Right lobe of liver (tissue), 6 donors: Measurements from ENCODE around the gene CHMP3. TPM values are rescaled to one million over a fixed set of nuclear protein-coding genes. Genes with fewer than 3 reads are reported as not detected.

Experiments used
- ATAC-seq, 4 donors: fragments of 200-7000 bp; cut with Tn5 transposase; one replicate each; pipeline ENCODE4 v1.9.1; 2020; ENCODE audit warnings: mild to moderate bottlenecking in 4 of 4, moderate library complexity in 4 of 4
- DNase-seq, 3 donors: peaks; one replicate each; pipeline ENCODE4 v3.0.0-alpha.2; 2020
- H3K27ac ChIP-seq, 3 donors: fragments of 200-600 bp; one replicate each; pipeline ENCODE4 v1.8.0; 2022
- H3K27me3 ChIP-seq, 2 donors: fragments of 200-600 bp; one replicate each; pipeline ENCODE4 v1.8.0; 2022
- H3K36me3 ChIP-seq, 4 donors: fragments of 200-600 bp; sonication (generic) in 1 of 4; one replicate each; pipeline versions ENCODE4 v1.5.1 to v1.8.0; 2017 to 2022; ENCODE audit warnings: control low read depth in 1 of 4
- H3K4me1 ChIP-seq, 4 donors: fragments of 200-600 bp; sonication (generic) in 1 of 4; one replicate each; pipeline versions ENCODE4 v1.5.1 to v1.8.0; 2017 to 2022; ENCODE audit warnings: control low read depth in 1 of 4
- H3K4me3 ChIP-seq, 3 donors: fragments of 200-600 bp; one replicate each; pipeline ENCODE4 v1.8.0; 2022
- H3K9me3 ChIP-seq, 4 donors: fragments of 200-600 bp; sonication (generic) in 1 of 4; one replicate each; pipeline versions ENCODE4 v1.5.1 to v1.8.0; 2017 to 2022; ENCODE audit warnings: control low read depth in 1 of 4
- CTCF ChIP-seq, 4 donors: fragments of 200-600 bp in 3 of 4; fragments of 450-650 bp in 1 of 4; IDR thresholded peaks; one replicate each; pipeline versions ENCODE4 v1.5.1 to v1.8.0; 2016 to 2022; ENCODE audit warnings: antibody characterized with exemption in 4 of 4, mild to moderate bottlenecking in 2 of 4
- POLR2A ChIP-seq: fragments of 450-650 bp; IDR thresholded peaks from one replicate; pipeline ENCODE4 v1.6.1; 2017; ENCODE audit warnings: antibody characterized with exemption, mild to moderate bottlenecking
- WGBS: methylation state at CpG from one replicate; pipeline ENCODE4 v1.1.6; 2018; ENCODE audit warnings: low coverage, low lambda C conversion rate; ENCODE audit not compliant: insufficient coverage; ENCODE audit errors: missing lambda C conversion rate; 5-methylcytosine and 5-hydroxymethylcytosine counted together
- intact Hi-C, 2 donors: fragments of 100-400 bp; cut with DNase I; formaldehyde crosslinking; loops; one replicate each; pipeline versions ENCODE4 v1.11.2 to v1.14.1; 2022
- total RNA-seq, 6 experiments: library from RNA; depleted of rRNA in 2 of 6; stranded (reverse); fragments of >200 nt in 2 of 6; fragmentation: NEBNext Ultra II Directional in 3 of 6; extraction: Animal tissue kit (Norgen Biotek cat#: 25700) in 3 of 6; gene quantifications; one replicate each; pipeline versions ENCODE4 v1.1.0 to v1.2.4, GENCODE V29; 2016 to 2023
- donor health status: DM: no; HTN: yes; CAD: no.
- donor health status: DM: no; HTN: no; CAD: no.
- donor health status: DM: no; HTN: no; CAD: no.
- donor health status: DM: no; HTN: yes; CAD: no.
- donor health status: DM: no; HTN: yes; CAD: no.

Gene CHMP3
- total RNA-seq, 6 experiments from 2014 or later, result 16.2 to 29.3 (median 24.4) TPM

GRCh38 chr2:86513948-86514660 lies 49.1 kb downstream of the CHMP3 start:
- H3K4me1 ChIP-seq, result no peaks in the 10 kb centered on the region
- WGBS, result 92% methylated on average over 5 of the region's 5 CpGs
- TF ChIP-seq POLR2A, result no peak
- TF ChIP-seq CTCF (IDR thresholded peaks at IDR 0.05), result no peak
- no peak overlapping the region for H3K4me3 ChIP-seq
- no peaks in the 10 kb centered on the region for H3K27me3 ChIP-seq
- no peaks in the 10 kb centered on the region for H3K9me3 ChIP-seq
- H3K27ac ChIP-seq, result no peak overlapping the region
- ATAC-seq, result no peak
- intact Hi-C loops, result no loop called here
- H3K36me3 ChIP-seq, result no peaks in the 10 kb centered on the region
- DNase-seq, result no peak

- ATAC-seq, result no peak
- Histone ChIP-seq H3K4me1 (no peaks in the 10 kb centered on the region), H3K27me3 (no peaks in the 10 kb centered on the region), H3K4me3 (no peak overlapping the region), H3K27ac (no peak overlapping the region), H3K9me3 (no peaks in the 10 kb centered on the region), H3K36me3 (peaks cover 0 to 6% (median 2%) of the 10 kb centered on the region in 4 donors)
- no peak for DNase-seq
- TF ChIP-seq CTCF (IDR thresholded peaks at IDR 0.05) (no peak), POLR2A (no peak)
- intact Hi-C loops, result no loop called here
- 86% methylated on average over 2 of the region's 2 CpGs for WGBS
These were observed 50.4 kb downstream of the CHMP3 start for GRCh38 chr2:86512892-86513291.

GRCh38 chr2:86512034-86512433 lies 51.2 kb downstream of the CHMP3 start:
- 87% methylated on average over 4 of the region's 4 CpGs for WGBS
- ATAC-seq, result no peak

GRCh38 chr2:86510436-86510933 lies 52.8 kb downstream of the CHMP3 start:
- no peak for ATAC-seq
- H3K4me3 ChIP-seq, result no peak overlapping the region
- 97% methylated on average over 4 of the region's 4 CpGs for WGBS

More at GRCh38 chr2:86512034-86512433, 51.2 kb downstream of the CHMP3 start:
- Histone ChIP-seq H3K4me3 (no peak overlapping the region), H3K27ac (no peak overlapping the region), H3K9me3 (no peaks in the 10 kb centered on the region), H3K36me3 (peaks cover 0 to 10% (median 3%) of the 10 kb centered on the region in 4 donors), H3K4me1 (no peaks in the 10 kb centered on the region), H3K27me3 (no peaks in the 10 kb centered on the region)
- intact Hi-C loops, result no loop called here
- TF ChIP-seq POLR2A, result no peak
- TF ChIP-seq CTCF (IDR thresholded peaks at IDR 0.05), result no peak
- no peak for DNase-seq

More at GRCh38 chr2:86510436-86510933, 52.8 kb downstream of the CHMP3 start:
- Histone ChIP-seq H3K27ac (no peak overlapping the region), H3K9me3 (no peaks in the 10 kb centered on the region), H3K4me1 (no peaks in the 10 kb centered on the region), H3K36me3 (peaks cover 0 to 14% (median 4%) of the 10 kb centered on the region in 4 donors), H3K27me3 (no peaks in the 10 kb centered on the region)
- intact Hi-C loops, result no loop called here
- DNase-seq, result no peak
- TF ChIP-seq POLR2A, result no peak
- no peak for TF ChIP-seq CTCF (IDR thresholded peaks at IDR 0.05)
